IPS-15b (cell line): ENCODE measurements around the gene XPO6.
"Not testable (repeated sequence)": the region's sequence is repeated elsewhere in the genome, so short reads cannot be mapped to it uniquely, and the experiment has no call there.

Experiments used
- H3K27me3 ChIP-seq: one replicate; pipeline ENCODE4 v1.6.1; 2013; ENCODE audit warnings: low read length; ENCODE audit not compliant: control insufficient read depth, insufficient read depth
- H3K36me3 ChIP-seq: one replicate; pipeline ENCODE4 v1.6.1; 2013; ENCODE audit warnings: low read length; ENCODE audit not compliant: control insufficient read depth, insufficient read depth
- H3K4me1 ChIP-seq: one replicate; pipeline ENCODE4 v1.6.1; 2013; ENCODE audit warnings: mild to moderate bottlenecking, low read length; ENCODE audit not compliant: control insufficient read depth, insufficient read depth
- H3K4me3 ChIP-seq: one replicate; pipeline ENCODE4 v1.5.1; 2013; ENCODE audit warnings: low read depth, low read length
- H3K9ac ChIP-seq: one replicate; pipeline ENCODE4 v1.6.1; 2013; ENCODE audit warnings: low read depth, mild to moderate bottlenecking, low read length
- H3K9me3 ChIP-seq: one replicate; pipeline ENCODE4 v1.6.1; 2013; ENCODE audit warnings: mild to moderate bottlenecking, low read length; ENCODE audit not compliant: control insufficient read depth, insufficient read depth

XPO6 gene, protein sequence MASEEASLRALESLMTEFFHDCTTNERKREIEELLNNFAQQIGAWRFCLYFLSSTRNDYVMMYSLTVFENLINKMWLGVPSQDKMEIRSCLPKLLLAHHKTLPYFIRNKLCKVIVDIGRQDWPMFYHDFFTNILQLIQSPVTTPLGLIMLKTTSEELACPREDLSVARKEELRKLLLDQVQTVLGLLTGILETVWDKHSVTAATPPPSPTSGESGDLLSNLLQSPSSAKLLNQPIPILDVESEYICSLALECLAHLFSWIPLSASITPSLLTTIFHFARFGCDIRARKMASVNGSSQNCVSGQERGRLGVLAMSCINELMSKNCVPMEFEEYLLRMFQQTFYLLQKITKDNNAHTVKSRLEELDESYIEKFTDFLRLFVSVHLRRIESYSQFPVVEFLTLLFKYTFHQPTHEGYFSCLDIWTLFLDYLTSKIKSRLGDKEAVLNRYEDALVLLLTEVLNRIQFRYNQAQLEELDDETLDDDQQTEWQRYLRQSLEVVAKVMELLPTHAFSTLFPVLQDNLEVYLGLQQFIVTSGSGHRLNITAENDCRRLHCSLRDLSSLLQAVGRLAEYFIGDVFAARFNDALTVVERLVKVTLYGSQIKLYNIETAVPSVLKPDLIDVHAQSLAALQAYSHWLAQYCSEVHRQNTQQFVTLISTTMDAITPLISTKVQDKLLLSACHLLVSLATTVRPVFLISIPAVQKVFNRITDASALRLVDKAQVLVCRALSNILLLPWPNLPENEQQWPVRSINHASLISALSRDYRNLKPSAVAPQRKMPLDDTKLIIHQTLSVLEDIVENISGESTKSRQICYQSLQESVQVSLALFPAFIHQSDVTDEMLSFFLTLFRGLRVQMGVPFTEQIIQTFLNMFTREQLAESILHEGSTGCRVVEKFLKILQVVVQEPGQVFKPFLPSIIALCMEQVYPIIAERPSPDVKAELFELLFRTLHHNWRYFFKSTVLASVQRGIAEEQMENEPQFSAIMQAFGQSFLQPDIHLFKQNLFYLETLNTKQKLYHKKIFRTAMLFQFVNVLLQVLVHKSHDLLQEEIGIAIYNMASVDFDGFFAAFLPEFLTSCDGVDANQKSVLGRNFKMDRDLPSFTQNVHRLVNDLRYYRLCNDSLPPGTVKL

DNA sequence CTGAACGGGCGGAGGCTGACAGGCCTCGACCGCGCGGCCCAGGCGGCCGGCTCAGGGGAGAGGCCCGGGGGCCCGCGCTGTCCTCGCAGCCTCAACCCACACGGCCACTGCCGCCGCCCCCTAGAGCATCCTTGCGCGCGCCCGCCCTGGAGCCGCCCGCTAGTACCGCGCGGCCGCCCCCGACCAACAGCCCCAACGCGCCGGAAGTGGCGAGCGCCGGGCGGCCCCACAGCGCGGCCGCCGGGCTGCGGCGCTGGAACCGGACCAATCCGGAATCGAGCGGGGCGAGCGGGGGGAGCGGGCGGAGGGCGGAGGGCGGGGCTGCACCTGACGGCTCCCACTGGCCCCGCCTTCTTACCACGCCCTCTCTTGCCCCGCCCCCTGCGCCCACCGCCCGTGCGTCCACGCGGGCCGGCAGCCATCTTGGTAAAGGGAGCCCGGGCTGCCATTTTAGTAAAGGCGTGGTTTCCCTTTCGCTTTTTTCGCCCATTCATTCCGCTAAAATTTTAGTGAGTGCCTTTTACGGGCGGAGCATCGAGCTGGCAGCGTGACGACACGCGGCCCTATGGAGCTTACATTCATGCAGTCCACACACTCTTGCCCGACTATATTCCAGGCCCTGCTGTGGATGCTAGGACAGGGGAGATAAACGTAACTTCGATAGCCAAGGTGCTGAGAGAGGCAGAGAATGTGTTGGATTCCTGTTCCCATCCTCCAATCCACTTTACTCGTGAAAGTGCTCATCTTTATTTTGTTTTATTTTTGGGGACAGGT lies at the start of gene XPO6:
Gene XPO6 (minus strand): TSS at position 208 of the 774 bp plus-strand sequence. CDS start 597 bp downstream, outside the sequence.
- Histone ChIP-seq H3K36me3 (peaks cover 7% of the 10 kb centered on the region), H3K9ac (peak within 1 kb of the TSS; percentile 87), H3K9me3 (no peaks in the 10 kb centered on the region), H3K27me3 (no peaks in the 10 kb centered on the region), H3K4me1 (peaks cover 6% of the 10 kb centered on the region), H3K4me3 (peak within 1 kb of the TSS; percentile 81)

DNA sequence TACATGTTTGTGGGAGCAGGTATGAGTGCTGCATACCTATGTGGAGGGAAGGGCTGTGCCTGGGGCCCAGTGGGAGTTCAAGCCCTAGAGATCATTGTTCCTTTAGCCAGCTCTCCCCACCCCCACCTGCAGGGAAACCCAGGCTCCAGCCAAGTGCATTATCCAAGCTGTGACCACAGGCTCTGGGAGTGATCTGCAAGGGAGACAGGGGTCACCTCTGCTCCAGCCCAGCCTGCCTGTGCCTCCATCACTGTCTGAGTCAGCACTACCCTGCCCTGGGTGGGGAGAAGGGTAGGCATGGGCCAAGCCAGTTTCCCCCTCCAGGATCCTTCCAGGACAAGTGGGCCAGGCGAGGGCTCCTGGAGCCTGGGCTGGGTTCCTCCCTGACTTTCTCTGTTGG lies 48.4 kb upstream of the XPO6 start:
- Histone ChIP-seq H3K4me3 (no peak overlapping the region), H3K36me3 (no peaks in the 10 kb centered on the region), H3K9me3 (no peaks in the 10 kb centered on the region), H3K27me3 (no peaks in the 10 kb centered on the region), H3K4me1 (peaks cover 12% of the 10 kb centered on the region), H3K9ac (peak overlapping the region; percentile 13)

GRCh38 chr16:28259781-28260150 lies 48.0 kb upstream of the XPO6 start:
- peaks cover 14% of the 10 kb centered on the region for H3K4me1 ChIP-seq
- no peaks in the 10 kb centered on the region for H3K9me3 ChIP-seq
- H3K4me3 ChIP-seq, result peak overlapping the region; percentile 16
- peak overlapping the region; percentile 50 for H3K9ac ChIP-seq
- H3K27me3 ChIP-seq, result no peaks in the 10 kb centered on the region
- H3K36me3 ChIP-seq, result no peaks in the 10 kb centered on the region

- Histone ChIP-seq H3K9ac (peak overlapping the region; percentile 50), H3K9me3 (no peaks in the 10 kb centered on the region), H3K27me3 (no peaks in the 10 kb centered on the region), H3K36me3 (no peaks in the 10 kb centered on the region), H3K4me1 (peaks cover 14% of the 10 kb centered on the region), H3K4me3 (peak overlapping the region; percentile 30)
Observed at GRCh38 chr16:28259091-28259780, 47.5 kb upstream of the XPO6 start.

- peaks cover 14% of the 10 kb centered on the region for H3K4me1 ChIP-seq
Observed at GRCh38 chr16:28258567-28258966, 46.8 kb upstream of the XPO6 start.

GRCh38 chr16:28257256-28257655 lies 45.5 kb upstream of the XPO6 start:
- Histone ChIP-seq H3K27me3 (no peaks in the 10 kb centered on the region), H3K36me3 (no peaks in the 10 kb centered on the region), H3K9me3 (no peaks in the 10 kb centered on the region), H3K4me3 (no peak overlapping the region), H3K9ac (no peak overlapping the region), H3K4me1 (peaks cover 10% of the 10 kb centered on the region)

More at GRCh38 chr16:28258567-28258966, 46.8 kb upstream of the XPO6 start:
- H3K36me3 ChIP-seq, result no peaks in the 10 kb centered on the region
- no peaks in the 10 kb centered on the region for H3K9me3 ChIP-seq
- H3K27me3 ChIP-seq, result no peaks in the 10 kb centered on the region
- peak overlapping the region; percentile 30 for H3K4me3 ChIP-seq
- peak overlapping the region; percentile 47 for H3K9ac ChIP-seq

DNA sequence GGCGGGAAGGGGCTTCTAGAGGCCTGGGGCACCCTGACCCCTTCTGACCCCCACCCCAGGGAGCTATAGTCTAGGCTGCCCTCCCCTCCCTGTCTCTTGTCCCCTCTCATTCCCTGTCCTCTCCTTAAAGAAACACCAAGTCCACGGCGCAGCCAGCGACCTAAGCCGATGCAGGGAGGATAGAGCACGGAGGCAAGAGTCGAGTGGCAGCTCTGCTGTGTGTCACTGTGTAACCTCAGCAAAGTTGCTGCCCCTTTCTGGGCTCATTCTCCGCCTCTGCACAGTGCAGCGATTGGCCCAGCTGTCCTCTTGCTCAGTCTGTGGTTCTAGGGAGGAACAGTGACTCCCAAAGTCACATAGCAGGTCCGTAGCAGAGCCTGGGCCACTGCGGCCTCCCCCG lies 44.1 kb upstream of the XPO6 start:
- no peak overlapping the region for H3K4me3 ChIP-seq
- H3K9ac ChIP-seq, result no peak overlapping the region
- no peaks in the 10 kb centered on the region for H3K36me3 ChIP-seq
- no peaks in the 10 kb centered on the region for H3K27me3 ChIP-seq
- H3K9me3 ChIP-seq, result no peaks in the 10 kb centered on the region
- H3K4me1 ChIP-seq, result peaks cover 10% of the 10 kb centered on the region

GRCh38 chr16:28254158-28254557 lies 42.4 kb upstream of the XPO6 start:
- H3K9me3 ChIP-seq, result no peaks in the 10 kb centered on the region
- H3K4me1 ChIP-seq, result peaks cover 4% of the 10 kb centered on the region
- no peaks in the 10 kb centered on the region for H3K36me3 ChIP-seq
- H3K9ac ChIP-seq, result no peak overlapping the region
- H3K27me3 ChIP-seq, result no peaks in the 10 kb centered on the region
- no peak overlapping the region for H3K4me3 ChIP-seq

DNA sequence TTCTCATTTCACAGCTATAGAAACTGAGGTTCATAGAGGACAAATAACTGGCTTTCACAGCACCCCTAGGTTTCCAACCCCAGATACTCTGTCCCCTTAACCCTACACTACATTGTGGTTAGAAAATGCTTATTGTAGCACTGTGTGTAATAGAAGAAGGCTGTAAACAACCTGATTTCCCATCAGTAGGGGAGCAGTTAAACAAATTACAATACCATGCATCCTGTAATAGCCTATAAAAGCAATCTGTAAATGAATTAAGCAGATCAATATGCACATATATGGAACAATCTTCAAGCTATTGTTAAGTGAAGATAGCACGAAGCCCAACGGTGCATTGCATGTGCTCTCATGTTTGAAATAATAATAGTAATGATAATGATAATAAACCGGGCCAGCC lies 39.2 kb upstream of the XPO6 start:
- Histone ChIP-seq H3K4me1 (peaks cover 4% of the 10 kb centered on the region), H3K27me3 (no peaks in the 10 kb centered on the region), H3K36me3 (no peaks in the 10 kb centered on the region), H3K9me3 (no peaks in the 10 kb centered on the region), H3K4me3 (no peak overlapping the region), H3K9ac (no peak overlapping the region)

- not testable (repeated sequence) for H3K9me3 ChIP-seq, H3K4me3 ChIP-seq, H3K36me3 ChIP-seq, H3K4me1 ChIP-seq, H3K27me3 ChIP-seq, H3K9ac ChIP-seq
Observed at GRCh38 chr16:28249483-28249882, 37.7 kb upstream of the XPO6 start.
